ENCODE data around the gene TRAP1.

DNA sequence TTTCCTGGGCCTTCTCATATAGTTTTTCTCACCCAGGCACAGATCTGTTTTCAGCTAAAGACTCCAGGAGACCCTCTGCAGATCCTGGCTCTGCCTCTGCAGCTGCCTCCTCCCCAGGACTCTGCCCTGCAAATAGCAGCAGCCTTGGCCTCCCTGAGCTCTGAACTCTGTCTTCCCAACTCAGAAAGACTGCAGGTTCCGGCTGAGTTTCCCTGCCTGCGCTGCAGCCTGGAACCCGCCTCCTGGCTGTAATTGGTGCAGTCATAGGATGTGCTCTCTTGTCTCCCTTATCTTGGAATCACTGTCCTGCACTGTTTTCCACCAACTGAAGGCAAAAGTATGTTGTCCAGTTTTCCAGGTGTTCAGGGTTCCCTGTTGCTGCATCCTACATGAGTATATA, 77.1 kb downstream of the TRAP1 start:
- no peak for TF ChIP-seq REST (IDR thresholded peaks at IDR 0.05; ENCODE audit: low read depth)
- no peak for TF ChIP-seq EP300 (IDR thresholded peaks at IDR 0.05; ENCODE audit: borderline replicate concordance)
- no peak for TF ChIP-seq TAF1 (IDR thresholded peaks at IDR 0.05; ENCODE audit: low read depth)
- no peak for TF ChIP-seq ZBTB7A (IDR thresholded peaks at IDR 0.05; ENCODE audit: low read depth)
- TF ChIP-seq TEAD4 (IDR thresholded peaks at IDR 0.05) = no peak
- TF ChIP-seq, protein P1, sequence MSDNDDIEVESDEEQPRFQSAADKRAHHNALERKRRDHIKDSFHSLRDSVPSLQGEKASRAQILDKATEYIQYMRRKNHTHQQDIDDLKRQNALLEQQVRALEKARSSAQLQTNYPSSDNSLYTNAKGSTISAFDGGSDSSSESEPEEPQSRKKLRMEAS (IDR thresholded peaks at IDR 0.05) = no peak
- no peak for TF ChIP-seq EGR1 (IDR thresholded peaks at IDR 0.05)
- no peak for TF ChIP-seq RAD21 (IDR thresholded peaks at IDR 0.05; ENCODE audit: low read depth)
